Esophagus squamous epithelium (tissue), 5 donors: Measurements from ENCODE around the gene DLG2. TPM values are rescaled to one million over a fixed set of nuclear protein-coding genes. Genes with fewer than 3 reads are reported as not detected.

Source experiments
- DNase-seq: peaks from one replicate; lab custom pipeline; 2025; lab: John Stamatoyannopoulos, UW
- H3K27ac ChIP-seq, 4 donors: fragments of 200-600 bp; sonication (generic); one replicate each; pipeline ENCODE4 v1.5.1; 2016 to 2019; ENCODE audit warnings: mild to moderate bottlenecking in 1 of 4
- H3K27me3 ChIP-seq, 4 donors: fragments of 200-600 bp; sonication (generic); 1 replicate in 3 of 4; 2 replicates in 1 of 4; pipeline versions ENCODE4 v1.5.1 to v1.6.0; 2017 to 2021; ENCODE audit warnings: antibody characterized with exemption in 1 of 4
- H3K36me3 ChIP-seq, 3 donors: fragments of 200-600 bp; sonication (generic); one replicate each; pipeline ENCODE4 v1.5.1; 2016 to 2019
- H3K4me1 ChIP-seq, 3 donors: fragments of 200-600 bp; sonication (generic); one replicate each; pipeline ENCODE4 v1.5.1; 2017 to 2019
- H3K4me3 ChIP-seq, 4 donors: fragments of 200-600 bp; sonication (generic); 1 replicate in 3 of 4; 2 replicates in 1 of 4; pipeline ENCODE4 v1.5.1; 2016 to 2019; ENCODE audit warnings: mild to moderate bottlenecking in 2 of 4, moderate library complexity in 1 of 4
- H3K9me3 ChIP-seq, 3 donors: fragments of 200-600 bp; sonication (generic); one replicate each; pipeline ENCODE4 v1.5.1; 2016 to 2019
- POLR2A ChIP-seq, 4 donors: fragments of 450-650 bp; IDR thresholded peaks; one replicate each; pipeline ENCODE4 v1.6.1; 2017; ENCODE audit warnings: antibody characterized with exemption in 4 of 4, mild to moderate bottlenecking in 4 of 4, moderate library complexity in 3 of 4
- WGBS, 2 donors: methylation state at CpG; one replicate each; pipeline ENCODE4 v1.1.5; 2018; 5-methylcytosine and 5-hydroxymethylcytosine counted together
- intact Hi-C: fragments of 100-400 bp; cut with DNase I; formaldehyde crosslinking; loops from one replicate; pipeline ENCODE4 v1.15.0; 2022
- total RNA-seq, 4 donors: library from RNA; depleted of rRNA; stranded (reverse); fragments of >200 nt; gene quantifications; one replicate each; pipeline ENCODE4 v1.1.0, GENCODE V29; 2016
- TF ChIP-seq, protein P1 (sequence below), 6 experiments: fragments of 450-650 bp in 4 of 6; fragments of 200-600 bp in 2 of 6; sonication (generic) in 2 of 6; IDR thresholded peaks; one replicate each; pipeline ENCODE4 v1.5.1; 2016 to 2019; ENCODE audit warnings: antibody characterized with exemption in 6 of 6, mild to moderate bottlenecking in 4 of 6, moderate library complexity in 4 of 6
- donor health status: DM: yes; HTN: yes; CAD: no.

Gene DLG2
- total RNA-seq, 4 donors from 2014 or later: 2.9 to 27.7 (median 12.6) TPM

DNA sequence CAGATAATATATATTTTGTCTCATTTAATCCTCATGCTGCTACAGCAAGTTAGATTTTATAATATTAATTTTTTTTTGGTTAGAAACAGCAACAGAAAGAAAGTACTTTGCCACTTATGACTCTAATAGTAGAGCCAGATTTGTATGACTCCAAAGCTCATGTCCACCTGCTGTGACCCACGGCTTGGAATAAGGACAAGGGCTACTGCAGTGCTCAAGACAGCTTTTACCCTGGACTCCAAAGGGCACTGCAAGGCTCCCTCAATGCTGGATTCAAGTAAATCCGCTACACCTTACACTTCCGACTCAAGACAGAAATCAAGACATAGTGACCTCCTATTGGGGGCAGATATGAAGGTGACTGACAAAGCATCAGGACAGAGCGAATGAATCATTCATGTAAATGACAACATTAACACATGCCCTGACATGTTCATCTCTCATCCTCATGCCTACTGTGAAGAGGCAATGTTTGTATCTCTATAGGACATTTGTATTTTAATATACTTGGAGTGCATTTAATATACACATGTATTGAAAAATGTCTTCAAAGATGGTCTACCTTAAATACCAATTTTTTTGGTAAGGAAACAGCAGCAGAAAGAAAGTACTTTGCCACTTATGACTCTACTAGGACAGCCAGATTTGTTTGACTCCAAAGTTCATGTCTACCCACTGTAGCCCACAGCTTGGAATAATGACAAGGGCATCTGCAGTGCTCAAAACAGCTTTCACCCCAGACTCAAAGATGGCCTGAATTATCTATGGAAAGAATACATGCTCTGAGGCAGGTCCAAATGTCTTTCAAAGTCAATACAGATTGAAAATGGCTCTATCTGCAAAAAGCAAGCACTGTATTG lies 1965.4 kb downstream of the DLG2 start:
- TF ChIP-seq, protein P1, sequence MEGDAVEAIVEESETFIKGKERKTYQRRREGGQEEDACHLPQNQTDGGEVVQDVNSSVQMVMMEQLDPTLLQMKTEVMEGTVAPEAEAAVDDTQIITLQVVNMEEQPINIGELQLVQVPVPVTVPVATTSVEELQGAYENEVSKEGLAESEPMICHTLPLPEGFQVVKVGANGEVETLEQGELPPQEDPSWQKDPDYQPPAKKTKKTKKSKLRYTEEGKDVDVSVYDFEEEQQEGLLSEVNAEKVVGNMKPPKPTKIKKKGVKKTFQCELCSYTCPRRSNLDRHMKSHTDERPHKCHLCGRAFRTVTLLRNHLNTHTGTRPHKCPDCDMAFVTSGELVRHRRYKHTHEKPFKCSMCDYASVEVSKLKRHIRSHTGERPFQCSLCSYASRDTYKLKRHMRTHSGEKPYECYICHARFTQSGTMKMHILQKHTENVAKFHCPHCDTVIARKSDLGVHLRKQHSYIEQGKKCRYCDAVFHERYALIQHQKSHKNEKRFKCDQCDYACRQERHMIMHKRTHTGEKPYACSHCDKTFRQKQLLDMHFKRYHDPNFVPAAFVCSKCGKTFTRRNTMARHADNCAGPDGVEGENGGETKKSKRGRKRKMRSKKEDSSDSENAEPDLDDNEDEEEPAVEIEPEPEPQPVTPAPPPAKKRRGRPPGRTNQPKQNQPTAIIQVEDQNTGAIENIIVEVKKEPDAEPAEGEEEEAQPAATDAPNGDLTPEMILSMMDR (IDR thresholded peaks at IDR 0.05): no peak
- no peak for TF ChIP-seq POLR2A (IDR thresholded peaks at IDR 0.05)
- DNase-seq: no peak
- Histone ChIP-seq H3K4me1 (no peaks in the 10 kb centered on the region), H3K9me3 (no peaks in the 10 kb centered on the region), H3K27ac (no peak overlapping the region), H3K36me3 (no peaks in the 10 kb centered on the region), H3K4me3 (no peak overlapping the region), H3K27me3 (no peaks in the 10 kb centered on the region)
- intact Hi-C loops: no loop called here
- WGBS, 2 donors: 85 to 88% methylated on average over 4 of the region's 4 CpGs

DNA sequence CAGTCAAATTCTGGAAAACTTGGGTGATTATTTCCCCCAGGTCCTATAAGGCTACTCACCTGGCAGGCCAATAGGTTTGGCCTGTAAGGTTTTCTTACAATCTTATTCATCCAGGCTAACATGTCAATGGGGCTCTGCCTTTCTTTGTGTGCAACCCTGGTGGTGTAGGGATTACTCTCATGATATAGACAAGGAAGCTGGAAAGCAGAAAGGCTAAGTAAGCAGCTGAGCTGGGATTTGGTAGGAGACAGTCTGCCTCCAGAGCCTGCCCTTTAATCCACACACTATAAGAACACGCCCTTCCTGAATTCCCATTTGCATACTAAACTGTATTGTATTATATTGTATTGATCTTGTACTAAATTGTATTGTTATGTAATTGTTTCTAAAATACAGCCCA lies 1967.7 kb downstream of the DLG2 start:
- no peaks in the 10 kb centered on the region for H3K27me3 ChIP-seq
- DNase-seq: no peak
- intact Hi-C loops: no loop called here
- H3K4me1 ChIP-seq: no peaks in the 10 kb centered on the region
- no peak overlapping the region for H3K27ac ChIP-seq
- H3K4me3 ChIP-seq: no peak overlapping the region
- H3K9me3 ChIP-seq: no peaks in the 10 kb centered on the region
- TF ChIP-seq, protein P1 (IDR thresholded peaks at IDR 0.05): no peak
- no peak for TF ChIP-seq POLR2A (IDR thresholded peaks at IDR 0.05)
- WGBS, 2 donors: 77 to 88% methylated on average over 1 of the region's 1 CpG
- H3K36me3 ChIP-seq: no peaks in the 10 kb centered on the region

DNA sequence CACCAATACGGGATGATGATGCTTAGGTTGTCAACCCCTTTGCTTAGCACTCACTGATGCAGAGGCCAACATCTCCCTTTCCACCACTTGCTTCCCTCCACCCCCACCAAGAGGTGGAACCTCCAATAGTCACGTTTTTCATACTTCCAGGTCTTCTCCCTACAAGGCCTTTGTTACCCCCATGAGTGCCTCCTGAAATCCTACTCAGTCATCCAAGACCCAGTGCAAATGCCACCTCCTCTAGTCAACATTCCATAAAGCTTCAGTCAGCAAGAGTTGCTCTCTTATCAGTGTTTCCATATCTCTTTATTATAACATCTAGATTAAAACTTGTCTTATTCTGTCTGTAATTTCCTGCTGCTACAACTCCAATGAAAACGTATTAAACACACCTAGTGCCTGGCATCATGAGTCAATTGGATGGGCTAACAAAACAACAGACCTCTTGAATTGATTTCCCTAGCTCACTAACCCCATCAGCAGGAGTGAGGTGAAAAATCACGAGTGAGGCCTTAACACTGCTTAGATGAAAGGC lies 1970.3 kb downstream of the DLG2 start:
- intact Hi-C loops: no loop called here
- no peaks in the 10 kb centered on the region for H3K36me3 ChIP-seq
- H3K4me3 ChIP-seq: no peak overlapping the region
- WGBS, 2 donors: 73 to 85% methylated on average over 4 of the region's 4 CpGs
- no peaks in the 10 kb centered on the region for H3K4me1 ChIP-seq
- no peak for DNase-seq
- TF ChIP-seq, protein P1 (IDR thresholded peaks at IDR 0.05): no peak
- TF ChIP-seq POLR2A (IDR thresholded peaks at IDR 0.05): no peak
- no peaks in the 10 kb centered on the region for H3K9me3 ChIP-seq
- no peaks in the 10 kb centered on the region for H3K27me3 ChIP-seq
- no peak overlapping the region for H3K27ac ChIP-seq

DNA sequence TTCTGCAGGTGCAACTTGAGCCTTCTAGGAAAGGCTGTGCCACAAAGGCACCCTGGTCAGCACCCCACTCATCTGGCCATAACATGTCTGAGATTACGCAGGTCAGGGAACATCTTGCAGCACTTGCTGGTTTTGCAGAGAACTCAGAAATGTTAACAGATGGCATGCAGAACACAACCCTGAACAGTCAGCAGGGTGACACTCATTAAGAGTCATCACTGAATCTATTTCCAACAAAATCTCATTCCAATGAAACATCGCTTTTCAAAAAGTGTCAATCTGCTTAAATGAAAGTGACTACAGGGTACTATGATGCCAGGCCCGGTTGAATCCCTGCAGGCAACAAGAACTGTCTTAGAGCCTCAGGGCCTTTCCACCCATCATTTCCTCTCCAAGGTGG lies 1971.2 kb downstream of the DLG2 start:
- 87 to 88% methylated on average over 2 to 3 of the region's 3 CpGs for WGBS, 2 donors
- TF ChIP-seq, protein P1 (IDR thresholded peaks at IDR 0.05): no peak
- no peak for TF ChIP-seq POLR2A (IDR thresholded peaks at IDR 0.05)
- no peaks in the 10 kb centered on the region for H3K4me1 ChIP-seq
- no peaks in the 10 kb centered on the region for H3K36me3 ChIP-seq
- no peaks in the 10 kb centered on the region for H3K9me3 ChIP-seq
- DNase-seq: no peak
- H3K27me3 ChIP-seq: no peaks in the 10 kb centered on the region
- intact Hi-C loops: no loop called here
- H3K27ac ChIP-seq: no peak overlapping the region
- no peak overlapping the region for H3K4me3 ChIP-seq

DNA sequence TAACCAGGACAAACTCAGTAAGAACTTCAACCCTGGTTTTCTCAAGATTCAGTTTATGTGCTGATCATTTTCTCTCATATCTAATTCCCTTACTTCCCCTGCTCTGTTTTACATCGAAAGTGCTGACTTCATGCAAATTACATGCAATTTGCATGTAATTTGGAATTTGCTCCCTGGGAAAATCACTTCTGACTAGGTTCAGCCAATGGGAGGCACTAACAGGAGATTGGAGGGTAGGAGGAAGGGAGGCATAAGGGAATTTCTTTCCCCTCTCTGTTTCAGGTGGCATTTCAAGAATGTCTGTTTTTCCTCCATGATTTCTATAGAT lies 1977.7 kb downstream of the DLG2 start:
- H3K36me3 ChIP-seq: no peaks in the 10 kb centered on the region
- WGBS, 2 donors: 75 to 81% methylated on average over 1 of the region's 1 CpG
- no peak for TF ChIP-seq POLR2A (IDR thresholded peaks at IDR 0.05)
- TF ChIP-seq, protein P1 (IDR thresholded peaks at IDR 0.05): no peak
- no peaks in the 10 kb centered on the region for H3K4me1 ChIP-seq
- no peaks in the 10 kb centered on the region for H3K9me3 ChIP-seq
- intact Hi-C loops: no loop called here
- no peak overlapping the region for H3K4me3 ChIP-seq
- no peaks in the 10 kb centered on the region for H3K27me3 ChIP-seq
- no peak for DNase-seq
- H3K27ac ChIP-seq: no peak overlapping the region
